ENCODE measurements around the gene FAM110D.
A peak's percentile ranks its signal among the peaks of the same experiment; 100 is the strongest.

Gene FAM110D

GRCh38 chr1:26164861-26165842, 6.3 kb downstream of the FAM110D start:
- no peaks in the 10 kb centered on the region for H3K9me3 Mint-ChIP-seq
- H3K4me1 Mint-ChIP-seq (ENCODE audit: low read depth), result peaks cover 28% of the 10 kb centered on the region
- peak overlapping the region; percentile 57 for H3K4me3 Mint-ChIP-seq
- no peak overlapping the region for H3K27ac Mint-ChIP-seq
- H3K36me3 Mint-ChIP-seq (ENCODE audit: low read depth), result no peaks in the 10 kb centered on the region
- peaks cover 60% of the 10 kb centered on the region for H3K27me3 Mint-ChIP-seq (ENCODE audit: low read depth)

GRCh38 chr1:26166719-26167281, 7.9 kb downstream of the FAM110D start:
- peaks cover 50% of the 10 kb centered on the region for H3K27me3 Mint-ChIP-seq (ENCODE audit: low read depth)
- H3K9me3 Mint-ChIP-seq, result no peaks in the 10 kb centered on the region
- no peak overlapping the region for H3K27ac Mint-ChIP-seq
- no peak overlapping the region for H3K4me3 Mint-ChIP-seq
- H3K4me1 Mint-ChIP-seq (ENCODE audit: low read depth), result peaks cover 37% of the 10 kb centered on the region
- no peaks in the 10 kb centered on the region for H3K36me3 Mint-ChIP-seq (ENCODE audit: low read depth)

GRCh38 chr1:26168410-26169197, 9.7 kb downstream of the FAM110D start, which contains the start of gene C1orf232:
Gene C1orf232, minus strand, starts transcription at chr1:26168963. Its CDS starts 464 bp downstream, at chr1:26168499.
- peak within 1 kb of the TSS; percentile 84 for H3K4me3 Mint-ChIP-seq
- H3K36me3 Mint-ChIP-seq (ENCODE audit: low read depth), result no peaks in the 10 kb centered on the region
- H3K9me3 Mint-ChIP-seq, result no peaks in the 10 kb centered on the region
- peaks cover 35% of the 10 kb centered on the region for H3K4me1 Mint-ChIP-seq (ENCODE audit: low read depth)
- H3K27ac Mint-ChIP-seq, result peak within 1 kb of the TSS; percentile 83
- peaks cover 33% of the 10 kb centered on the region for H3K27me3 Mint-ChIP-seq (ENCODE audit: low read depth)

GRCh38 chr1:26169198-26169554, 10.3 kb downstream of the FAM110D start:
- H3K27ac Mint-ChIP-seq, result peak overlapping the region; percentile 45
- H3K4me3 Mint-ChIP-seq, result peak overlapping the region; percentile 84
- H3K4me1 Mint-ChIP-seq (ENCODE audit: low read depth), result peaks cover 31% of the 10 kb centered on the region
- H3K36me3 Mint-ChIP-seq (ENCODE audit: low read depth), result no peaks in the 10 kb centered on the region
- peaks cover 29% of the 10 kb centered on the region for H3K27me3 Mint-ChIP-seq (ENCODE audit: low read depth)
- no peaks in the 10 kb centered on the region for H3K9me3 Mint-ChIP-seq

GRCh38 chr1:26169669-26170471, 11.0 kb downstream of the FAM110D start, which contains the start of gene ZNF593:
Gene ZNF593, plus strand, starts transcription at chr1:26169908. Its CDS starts 76 bp downstream, at chr1:26169984.
- no peaks in the 10 kb centered on the region for H3K36me3 Mint-ChIP-seq (ENCODE audit: low read depth)
- H3K27me3 Mint-ChIP-seq (ENCODE audit: low read depth), result peaks cover 25% of the 10 kb centered on the region
- no peaks in the 10 kb centered on the region for H3K9me3 Mint-ChIP-seq
- peak within 1 kb of the TSS; percentile 83 for H3K27ac Mint-ChIP-seq
- peak within 1 kb of the TSS; percentile 84 for H3K4me3 Mint-ChIP-seq
- peaks cover 29% of the 10 kb centered on the region for H3K4me1 Mint-ChIP-seq (ENCODE audit: low read depth)

GRCh38 chr1:26170472-26170821, 11.6 kb downstream of the FAM110D start:
- H3K36me3 Mint-ChIP-seq (ENCODE audit: low read depth), result no peaks in the 10 kb centered on the region
- peak overlapping the region; percentile 57 for H3K27ac Mint-ChIP-seq
- H3K9me3 Mint-ChIP-seq, result no peaks in the 10 kb centered on the region
- H3K4me3 Mint-ChIP-seq, result peak overlapping the region; percentile 84
- peaks cover 24% of the 10 kb centered on the region for H3K4me1 Mint-ChIP-seq (ENCODE audit: low read depth)
- peaks cover 19% of the 10 kb centered on the region for H3K27me3 Mint-ChIP-seq (ENCODE audit: low read depth)

- no peaks in the 10 kb centered on the region for H3K9me3 Mint-ChIP-seq
- H3K4me3 Mint-ChIP-seq, result peak within 1 kb of the TSS; percentile 84
- H3K27me3 Mint-ChIP-seq (ENCODE audit: low read depth), result peaks cover 12% of the 10 kb centered on the region
- peaks cover 20% of the 10 kb centered on the region for H3K4me1 Mint-ChIP-seq (ENCODE audit: low read depth)
- no peak within 1 kb of the TSS for H3K27ac Mint-ChIP-seq
- no peaks in the 10 kb centered on the region for H3K36me3 Mint-ChIP-seq (ENCODE audit: low read depth)
Observed at GRCh38 chr1:26171084-26172072, 12.5 kb downstream of the FAM110D start, which contains the start of gene ZNF593OS. Gene ZNF593OS, minus strand, starts transcription at chr1:26171832. Its CDS starts 171 bp downstream, at chr1:26171661.

GRCh38 chr1:26175346-26175745, 16.5 kb downstream of the FAM110D start:
- Mint-ChIP-seq H3K27ac (no peak overlapping the region), H3K9me3 (no peaks in the 10 kb centered on the region), H3K4me3 (no peak overlapping the region), H3K4me1 (ENCODE audit: low read depth) (peaks cover 11% of the 10 kb centered on the region), H3K36me3 (ENCODE audit: low read depth) (no peaks in the 10 kb centered on the region), H3K27me3 (ENCODE audit: low read depth) (no peaks in the 10 kb centered on the region)

GRCh38 chr1:26177182-26177684, 18.4 kb downstream of the FAM110D start, which contains the start of gene CNKSR1:
Gene CNKSR1, plus strand, starts transcription at chr1:26177491. Its CDS starts 57 bp downstream, at chr1:26177548.
- Mint-ChIP-seq H3K4me1 (ENCODE audit: low read depth) (peaks cover 2% of the 10 kb centered on the region), H3K4me3 (peak within 1 kb of the TSS; percentile 60), H3K9me3 (no peaks in the 10 kb centered on the region), H3K36me3 (ENCODE audit: low read depth) (no peaks in the 10 kb centered on the region), H3K27me3 (ENCODE audit: low read depth) (no peaks in the 10 kb centered on the region), H3K27ac (no peak within 1 kb of the TSS)

- Mint-ChIP-seq H3K27me3 (ENCODE audit: low read depth) (no peaks in the 10 kb centered on the region), H3K27ac (no peak overlapping the region), H3K4me3 (no peak overlapping the region), H3K4me1 (ENCODE audit: low read depth) (peaks cover 2% of the 10 kb centered on the region), H3K36me3 (ENCODE audit: low read depth) (no peaks in the 10 kb centered on the region), H3K9me3 (no peaks in the 10 kb centered on the region)
Observed at GRCh38 chr1:26180010-26180506, 21.2 kb downstream of the FAM110D start.

- Mint-ChIP-seq H3K27ac (no peak overlapping the region), H3K4me1 (ENCODE audit: low read depth) (peaks cover 2% of the 10 kb centered on the region), H3K4me3 (no peak overlapping the region), H3K27me3 (ENCODE audit: low read depth) (no peaks in the 10 kb centered on the region), H3K9me3 (no peaks in the 10 kb centered on the region), H3K36me3 (ENCODE audit: low read depth) (no peaks in the 10 kb centered on the region)
Observed at GRCh38 chr1:26181586-26182382, 22.9 kb downstream of the FAM110D start.

GRCh38 chr1:26182383-26182696, 23.5 kb downstream of the FAM110D start:
- H3K36me3 Mint-ChIP-seq (ENCODE audit: low read depth), result no peaks in the 10 kb centered on the region
- H3K27me3 Mint-ChIP-seq (ENCODE audit: low read depth), result no peaks in the 10 kb centered on the region
- H3K27ac Mint-ChIP-seq, result no peak overlapping the region
- H3K4me1 Mint-ChIP-seq (ENCODE audit: low read depth), result peaks cover 2% of the 10 kb centered on the region
- no peak overlapping the region for H3K4me3 Mint-ChIP-seq
- no peaks in the 10 kb centered on the region for H3K9me3 Mint-ChIP-seq

All from T-helper 1 cell treated with Interleukin-12 subunit alpha and Interleukin-12 subunit beta and Interleukin-4 antibody, amounts not matched to agents 30 μg/mL and 1 μg/mL, for 36 hours (primary cell).